NT2/D1 (cell line): ENCODE data around the gene DAD1.

Source experiments
- DNase-seq: peaks from one replicate; pipeline ENCODE4 v3.0.0-alpha.2; 2011; ENCODE audit warnings: low read depth, low spot score
- H3K27me3 ChIP-seq: 2 replicates; pipeline ENCODE4 v1.6.0; 2011; ENCODE audit warnings: mild to moderate bottlenecking; ENCODE audit not compliant: insufficient read length, insufficient read depth
- H3K36me3 ChIP-seq: 2 replicates; pipeline ENCODE4 v1.6.1; 2011; ENCODE audit warnings: mild to moderate bottlenecking, low read length, mixed read lengths; ENCODE audit not compliant: insufficient read depth, insufficient read length
- H3K4me1 ChIP-seq: 2 replicates; pipeline ENCODE4 v1.5.1; 2011; ENCODE audit not compliant: insufficient read depth, insufficient read length
- H3K4me3 ChIP-seq: 2 replicates; pipeline ENCODE4 v1.5.1; 2011; ENCODE audit warnings: low read depth; ENCODE audit not compliant: insufficient read length
- H3K9ac ChIP-seq: 2 replicates; pipeline ENCODE4 v1.6.0; 2011; ENCODE audit warnings: low read depth; ENCODE audit not compliant: insufficient read length
- H3K9me3 ChIP-seq: 2 replicates; pipeline ENCODE4 v1.5.1; 2011; ENCODE audit warnings: mild to moderate bottlenecking, low read length; ENCODE audit not compliant: insufficient read depth
- SUZ12 ChIP-seq: IDR thresholded peaks from 2 replicates; pipeline ENCODE4 v1.6.1; 2011; ENCODE audit not compliant: insufficient read length, insufficient read depth; ENCODE audit errors: extremely low read depth
- YY1 ChIP-seq: IDR thresholded peaks from 2 replicates; pipeline ENCODE4 v1.6.1; 2011; ENCODE audit not compliant: insufficient read length, insufficient read depth
- ZNF274 ChIP-seq: IDR thresholded peaks from 2 replicates; pipeline ENCODE4 v1.6.1; 2011; ENCODE audit warnings: mild to moderate bottlenecking, low read depth, low read length

DAD1 gene

DNA sequence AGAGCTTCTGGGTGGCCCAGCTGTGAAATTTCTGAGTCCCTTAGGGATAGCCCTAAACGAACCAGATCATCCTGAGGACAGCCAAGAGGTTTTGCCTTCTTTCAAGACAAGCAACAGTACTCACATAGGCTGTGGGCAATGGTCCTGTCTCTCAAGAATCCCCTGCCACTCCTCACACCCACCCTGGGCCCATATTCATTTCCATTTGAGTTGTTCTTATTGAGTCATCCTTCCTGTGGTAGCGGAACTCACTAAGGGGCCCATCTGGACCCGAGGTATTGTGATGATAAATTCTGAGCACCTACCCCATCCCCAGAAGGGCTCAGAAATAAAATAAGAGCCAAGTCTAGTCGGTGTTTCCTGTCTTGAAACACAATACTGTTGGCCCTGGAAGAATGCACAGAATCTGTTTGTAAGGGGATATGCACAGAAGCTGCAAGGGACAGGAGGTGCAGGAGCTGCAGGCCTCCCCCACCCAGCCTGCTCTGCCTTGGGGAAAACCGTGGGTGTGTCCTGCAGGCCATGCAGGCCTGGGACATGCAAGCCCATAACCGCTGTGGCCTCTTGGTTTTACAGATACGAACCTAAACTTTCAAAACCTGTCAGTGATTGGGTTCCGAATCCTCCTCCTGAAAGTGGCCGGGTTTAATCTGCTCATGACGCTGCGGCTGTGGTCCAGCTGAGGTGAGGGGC lies 38.9 kb downstream of the DAD1 start:
- DNase-seq, result peak; percentile 18
- TF ChIP-seq SUZ12 (no peak), YY1 (no peak), ZNF274 (no peak)
- no peak overlapping the region for H3K4me3 ChIP-seq
- H3K9ac ChIP-seq, result peak overlapping the region; percentile 5
- H3K9me3 ChIP-seq, result no peaks in the 10 kb centered on the region
- peaks cover 17% of the 10 kb centered on the region for H3K4me1 ChIP-seq
- H3K27me3 ChIP-seq, result no peaks in the 10 kb centered on the region
- H3K36me3 ChIP-seq, result no peaks in the 10 kb centered on the region

DNA sequence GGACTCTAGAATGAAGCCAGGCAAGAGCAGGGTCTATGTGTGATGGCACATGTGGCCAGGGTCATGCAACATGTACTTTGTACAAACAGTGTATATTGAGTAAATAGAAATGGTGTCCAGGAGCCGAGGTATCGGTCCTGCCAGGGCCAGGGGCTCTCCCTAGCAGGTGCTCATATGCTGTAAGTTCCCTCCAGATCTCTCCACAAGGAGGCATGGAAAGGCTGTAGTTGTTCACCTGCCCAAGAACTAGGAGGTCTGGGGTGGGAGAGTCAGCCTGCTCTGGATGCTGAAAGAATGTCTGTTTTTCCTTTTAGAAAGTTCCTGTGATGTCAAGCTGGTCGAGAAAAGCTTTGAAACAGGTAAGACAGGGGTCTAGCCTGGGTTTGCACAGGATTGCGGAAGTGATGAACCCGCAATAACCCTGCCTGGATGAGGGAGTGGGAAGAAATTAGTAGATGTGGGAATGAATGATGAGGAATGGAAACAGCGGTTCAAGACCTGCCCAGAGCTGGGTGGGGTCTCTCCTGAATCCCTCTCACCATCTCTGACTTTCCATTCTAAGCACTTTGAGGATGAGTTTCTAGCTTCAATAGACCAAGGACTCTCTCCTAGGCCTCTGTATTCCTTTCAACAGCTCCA lies 39.6 kb downstream of the DAD1 start:
- H3K9me3 ChIP-seq, result no peaks in the 10 kb centered on the region
- no peaks in the 10 kb centered on the region for H3K27me3 ChIP-seq
- TF ChIP-seq SUZ12 (no peak), ZNF274 (no peak), YY1 (no peak)
- no peaks in the 10 kb centered on the region for H3K36me3 ChIP-seq
- H3K4me1 ChIP-seq, result peaks cover 17% of the 10 kb centered on the region
- DNase-seq, result no peak
- no peak overlapping the region for H3K4me3 ChIP-seq
- H3K9ac ChIP-seq, result no peak overlapping the region

DNA sequence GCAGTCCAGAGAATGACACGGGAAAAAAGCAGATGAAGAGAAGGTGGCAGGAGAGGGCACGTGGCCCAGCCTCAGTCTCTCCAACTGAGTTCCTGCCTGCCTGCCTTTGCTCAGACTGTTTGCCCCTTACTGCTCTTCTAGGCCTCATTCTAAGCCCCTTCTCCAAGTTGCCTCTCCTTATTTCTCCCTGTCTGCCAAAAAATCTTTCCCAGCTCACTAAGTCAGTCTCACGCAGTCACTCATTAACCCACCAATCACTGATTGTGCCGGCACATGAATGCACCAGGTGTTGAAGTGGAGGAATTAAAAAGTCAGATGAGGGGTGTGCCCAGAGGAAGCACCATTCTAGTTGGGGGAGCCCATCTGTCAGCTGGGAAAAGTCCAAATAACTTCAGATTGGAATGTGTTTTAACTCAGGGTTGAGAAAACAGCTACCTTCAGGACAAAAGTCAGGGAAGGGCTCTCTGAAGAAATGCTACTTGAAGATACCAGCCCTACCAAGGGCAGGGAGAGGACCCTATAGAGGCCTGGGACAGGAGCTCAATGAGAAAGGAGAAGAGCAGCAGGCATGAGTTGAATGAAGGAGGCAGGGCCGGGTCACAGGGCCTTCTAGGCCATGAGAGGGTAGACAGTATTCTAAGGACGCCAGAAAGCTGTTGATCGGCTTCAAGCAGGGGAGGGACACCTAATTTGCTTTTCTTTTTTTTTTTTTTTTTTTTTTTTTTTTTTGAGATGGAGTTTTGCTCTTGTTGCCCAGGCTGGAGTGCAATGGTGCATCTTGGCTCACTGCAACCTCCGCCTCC lies 40.9 kb downstream of the DAD1 start:
- H3K27me3 ChIP-seq, result no peaks in the 10 kb centered on the region

DNA sequence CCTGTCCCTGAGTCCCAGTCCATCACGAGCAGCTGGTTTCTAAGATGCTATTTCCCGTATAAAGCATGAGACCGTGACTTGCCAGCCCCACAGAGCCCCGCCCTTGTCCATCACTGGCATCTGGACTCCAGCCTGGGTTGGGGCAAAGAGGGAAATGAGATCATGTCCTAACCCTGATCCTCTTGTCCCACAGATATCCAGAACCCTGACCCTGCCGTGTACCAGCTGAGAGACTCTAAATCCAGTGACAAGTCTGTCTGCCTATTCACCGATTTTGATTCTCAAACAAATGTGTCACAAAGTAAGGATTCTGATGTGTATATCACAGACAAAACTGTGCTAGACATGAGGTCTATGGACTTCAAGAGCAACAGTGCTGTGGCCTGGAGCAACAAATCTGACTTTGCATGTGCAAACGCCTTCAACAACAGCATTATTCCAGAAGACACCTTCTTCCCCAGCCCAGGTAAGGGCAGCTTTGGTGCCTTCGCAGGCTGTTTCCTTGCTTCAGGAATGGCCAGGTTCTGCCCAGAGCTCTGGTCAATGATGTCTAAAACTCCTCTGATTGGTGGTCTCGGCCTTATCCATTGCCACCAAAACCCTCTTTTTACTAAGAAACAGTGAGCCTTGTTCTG lies 41.6 kb downstream of the DAD1 start:
- H3K9ac ChIP-seq, result no peak overlapping the region
- H3K36me3 ChIP-seq, result no peaks in the 10 kb centered on the region
- TF ChIP-seq SUZ12, result no peak

More for the DNA sequence above, 40.9 kb downstream of the DAD1 start:
- no peaks in the 10 kb centered on the region for H3K9me3 ChIP-seq
- no peak overlapping the region for H3K4me3 ChIP-seq
- H3K4me1 ChIP-seq, result peaks cover 17% of the 10 kb centered on the region
- no peak overlapping the region for H3K9ac ChIP-seq
- no peak for DNase-seq
- TF ChIP-seq YY1 (no peak), SUZ12 (no peak)
- no peaks in the 10 kb centered on the region for H3K36me3 ChIP-seq

DNA sequence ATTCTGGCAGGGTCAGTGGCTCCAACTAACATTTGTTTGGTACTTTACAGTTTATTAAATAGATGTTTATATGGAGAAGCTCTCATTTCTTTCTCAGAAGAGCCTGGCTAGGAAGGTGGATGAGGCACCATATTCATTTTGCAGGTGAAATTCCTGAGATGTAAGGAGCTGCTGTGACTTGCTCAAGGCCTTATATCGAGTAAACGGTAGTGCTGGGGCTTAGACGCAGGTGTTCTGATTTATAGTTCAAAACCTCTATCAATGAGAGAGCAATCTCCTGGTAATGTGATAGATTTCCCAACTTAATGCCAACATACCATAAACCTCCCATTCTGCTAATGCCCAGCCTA lies 42.3 kb downstream of the DAD1 start:
- peaks cover 13% of the 10 kb centered on the region for H3K4me1 ChIP-seq
- no peak overlapping the region for H3K9ac ChIP-seq
- TF ChIP-seq ZNF274, result no peak
- TF ChIP-seq SUZ12, result no peak
- TF ChIP-seq YY1, result no peak
- no peaks in the 10 kb centered on the region for H3K27me3 ChIP-seq
- no peak for DNase-seq
- no peak overlapping the region for H3K4me3 ChIP-seq
- H3K9me3 ChIP-seq, result no peaks in the 10 kb centered on the region
- no peaks in the 10 kb centered on the region for H3K36me3 ChIP-seq

More for the DNA sequence above, 41.6 kb downstream of the DAD1 start:
- Histone ChIP-seq H3K4me3 (no peak overlapping the region), H3K27me3 (no peaks in the 10 kb centered on the region), H3K4me1 (peaks cover 16% of the 10 kb centered on the region), H3K9me3 (no peaks in the 10 kb centered on the region)
- no peak for DNase-seq

DNA sequence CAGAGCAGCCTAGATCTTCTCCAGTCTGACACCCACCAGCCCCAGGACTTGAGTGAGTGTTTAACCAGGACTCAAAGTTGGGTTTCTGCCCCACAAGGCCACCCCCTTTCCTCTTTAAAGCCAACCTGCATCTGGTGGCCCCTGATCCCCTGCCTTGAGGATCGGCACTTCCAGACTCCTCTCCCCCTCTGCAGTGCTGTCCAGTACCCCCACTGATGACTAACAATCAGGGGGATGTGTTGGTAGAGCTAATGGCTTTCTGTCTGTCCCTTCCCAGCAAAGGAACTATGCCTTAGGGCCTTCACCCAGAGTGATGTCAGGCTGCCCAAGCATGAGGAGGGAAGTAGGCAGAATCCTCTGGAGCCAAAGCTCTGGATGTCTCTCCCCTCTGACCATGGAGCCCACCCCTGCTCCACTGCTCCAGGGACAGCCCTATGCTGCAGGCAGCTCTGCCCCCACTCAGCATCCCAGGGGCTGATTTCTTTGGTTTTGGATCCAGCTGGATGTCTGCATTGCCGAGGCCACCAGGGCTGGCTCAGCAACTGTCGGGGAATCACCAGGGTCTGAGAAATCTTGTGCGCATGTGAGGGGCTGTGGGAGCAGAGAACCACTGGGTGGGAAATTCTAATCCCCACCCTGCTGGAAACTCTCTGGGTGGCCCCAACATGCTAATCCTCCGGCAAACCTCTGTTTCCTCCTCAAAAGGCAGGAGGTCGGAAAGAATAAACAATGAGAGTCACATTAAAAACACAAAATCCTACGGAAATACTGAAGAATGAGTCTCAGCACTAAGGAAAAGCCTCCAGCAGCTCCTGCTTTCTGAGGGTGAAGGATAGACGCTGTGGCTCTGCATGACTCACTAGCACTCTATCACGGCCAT lies 42.9 kb downstream of the DAD1 start:
- TF ChIP-seq SUZ12, result no peak
- TF ChIP-seq YY1, result no peak
- TF ChIP-seq ZNF274, result no peak
- Histone ChIP-seq H3K36me3 (no peaks in the 10 kb centered on the region), H3K4me3 (no peak overlapping the region), H3K27me3 (no peaks in the 10 kb centered on the region), H3K4me1 (peaks cover 11% of the 10 kb centered on the region), H3K9me3 (no peaks in the 10 kb centered on the region), H3K9ac (no peak overlapping the region)
- DNase-seq, result peak; percentile 13
